Tibial nerve (tissue), 4 donors: ENCODE results near the gene URGCP.

Experiments used
- EP300 ChIP-seq, 2 donors: sonication (generic); formaldehyde crosslinking; IDR thresholded peaks; one replicate each; pipeline ENCODE4 v1.6.1; 2017; ENCODE audit warnings: antibody characterized with exemption in 2 of 2, mild to moderate bottlenecking in 1 of 2
- TF ChIP-seq, protein P1 (sequence below), 5 experiments: fragments of 200-600 bp in 3 of 5; fragments of 450-650 bp in 2 of 5; sonication (generic) in 3 of 5; IDR thresholded peaks; one replicate each; pipeline ENCODE4 v1.5.1; 2016 to 2019; ENCODE audit warnings: antibody characterized with exemption in 5 of 5, mild to moderate bottlenecking in 3 of 5, moderate library complexity in 2 of 5

DNA sequence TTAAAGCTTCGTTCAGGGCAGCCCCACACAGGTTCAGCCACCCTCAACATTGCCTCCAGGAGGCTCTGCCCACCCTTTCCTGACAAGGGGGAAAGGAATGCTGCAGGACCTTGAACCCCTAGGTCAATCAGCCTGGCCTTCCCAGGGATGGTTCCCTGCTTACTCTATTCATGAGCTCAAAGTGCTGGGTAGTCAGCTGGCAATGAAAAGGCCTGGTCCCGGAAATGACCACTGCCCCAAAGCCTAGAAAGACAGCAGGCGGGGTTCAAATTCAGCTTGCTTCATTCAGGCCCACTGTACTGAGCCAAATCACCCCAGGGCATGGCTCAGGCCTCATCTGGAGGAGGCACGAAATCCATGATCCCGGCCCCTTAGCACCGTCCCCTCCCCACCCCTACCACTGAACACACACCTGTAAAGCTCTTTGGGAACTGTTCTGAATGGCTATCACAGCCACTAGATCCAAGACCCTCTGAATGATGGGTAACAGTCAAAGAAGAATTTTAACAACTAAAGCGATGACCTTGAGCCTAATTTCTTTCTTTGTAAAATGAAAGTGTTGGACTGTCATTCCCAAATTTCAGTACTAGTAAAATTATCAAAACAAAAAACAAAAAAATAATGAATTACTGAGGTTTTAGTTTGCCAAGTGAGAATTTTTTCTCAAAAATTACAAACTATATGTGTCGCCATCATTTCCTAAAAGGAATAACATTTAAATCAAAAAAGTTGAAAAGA, 1.0 kb downstream of the URGCP start:
- TF ChIP-seq, protein P1, sequence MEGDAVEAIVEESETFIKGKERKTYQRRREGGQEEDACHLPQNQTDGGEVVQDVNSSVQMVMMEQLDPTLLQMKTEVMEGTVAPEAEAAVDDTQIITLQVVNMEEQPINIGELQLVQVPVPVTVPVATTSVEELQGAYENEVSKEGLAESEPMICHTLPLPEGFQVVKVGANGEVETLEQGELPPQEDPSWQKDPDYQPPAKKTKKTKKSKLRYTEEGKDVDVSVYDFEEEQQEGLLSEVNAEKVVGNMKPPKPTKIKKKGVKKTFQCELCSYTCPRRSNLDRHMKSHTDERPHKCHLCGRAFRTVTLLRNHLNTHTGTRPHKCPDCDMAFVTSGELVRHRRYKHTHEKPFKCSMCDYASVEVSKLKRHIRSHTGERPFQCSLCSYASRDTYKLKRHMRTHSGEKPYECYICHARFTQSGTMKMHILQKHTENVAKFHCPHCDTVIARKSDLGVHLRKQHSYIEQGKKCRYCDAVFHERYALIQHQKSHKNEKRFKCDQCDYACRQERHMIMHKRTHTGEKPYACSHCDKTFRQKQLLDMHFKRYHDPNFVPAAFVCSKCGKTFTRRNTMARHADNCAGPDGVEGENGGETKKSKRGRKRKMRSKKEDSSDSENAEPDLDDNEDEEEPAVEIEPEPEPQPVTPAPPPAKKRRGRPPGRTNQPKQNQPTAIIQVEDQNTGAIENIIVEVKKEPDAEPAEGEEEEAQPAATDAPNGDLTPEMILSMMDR (IDR thresholded peaks at IDR 0.05) = no peak
- no peak for TF ChIP-seq EP300 (IDR thresholded peaks at IDR 0.05)
